Stimulated activated memory B cell treated with anti-CD40 and anti-IgM and Interleukin-4, amounts not matched to agents 10 μg/mL and 1 μg/mL and 100 μg/mL, for 72 hours (primary cell): ENCODE measurements around the gene ITPRIPL2.

Experiments used
- ATAC-seq: fragments of 150-1000 bp; cut with Tn5 transposase; 2 replicates; pipeline ENCODE4 v1.10.0; 2021
- H3K27ac Mint-ChIP-seq: one replicate; pipeline ENCODE4 v1.8.0; 2022; ENCODE audit warnings: mild to moderate bottlenecking, mixed read lengths
- H3K27me3 Mint-ChIP-seq: one replicate; pipeline ENCODE4 v1.8.0; 2022; ENCODE audit warnings: mixed read lengths
- H3K36me3 Mint-ChIP-seq: one replicate; pipeline ENCODE4 v1.8.0; 2022; ENCODE audit warnings: mixed read lengths
- H3K4me1 Mint-ChIP-seq: one replicate; pipeline ENCODE4 v1.8.0; 2022; ENCODE audit warnings: mixed read lengths
- H3K4me3 Mint-ChIP-seq: one replicate; pipeline ENCODE4 v1.8.0; 2022; ENCODE audit warnings: mild to moderate bottlenecking, moderate library complexity, mixed read lengths
- H3K9me3 Mint-ChIP-seq: one replicate; pipeline ENCODE4 v1.8.0; 2022; ENCODE audit warnings: mixed read lengths

ITPRIPL2 gene

GRCh38 chr16:19113577-19114358 is at the start of gene ITPRIPL2:
Gene ITPRIPL2 (plus strand): TSS chr16:19113964. CDS start chr16:19114462, 498 bp downstream.
- Mint-ChIP-seq H3K4me1 (peaks cover 52% of the 10 kb centered on the region), H3K36me3 (peaks cover 14% of the 10 kb centered on the region), H3K4me3 (peak within 1 kb of the TSS; percentile 91), H3K27ac (peak within 1 kb of the TSS; percentile 93), H3K27me3 (peaks cover 8% of the 10 kb centered on the region), H3K9me3 (no peaks in the 10 kb centered on the region)
- ATAC-seq: peak; percentile 62

- peaks cover 8% of the 10 kb centered on the region for H3K36me3 Mint-ChIP-seq
- H3K4me1 Mint-ChIP-seq: peaks cover 17% of the 10 kb centered on the region
- no peaks in the 10 kb centered on the region for H3K27me3 Mint-ChIP-seq
- peak overlapping the region; percentile 85 for H3K4me3 Mint-ChIP-seq
- ATAC-seq: no peak
- no peaks in the 10 kb centered on the region for H3K9me3 Mint-ChIP-seq
- peak overlapping the region; percentile 97 for H3K27ac Mint-ChIP-seq
These were observed 46.8 kb upstream of the ITPRIPL2 start for GRCh38 chr16:19066988-19067348.

GRCh38 chr16:19067349-19068236 is 46.2 kb upstream of the ITPRIPL2 start, which contains the start of gene COQ7:
Gene COQ7 (plus strand): TSS chr16:19067614. CDS start chr16:19067665, 51 bp downstream.
- Mint-ChIP-seq H3K27me3 (no peaks in the 10 kb centered on the region), H3K9me3 (no peaks in the 10 kb centered on the region), H3K36me3 (peaks cover 14% of the 10 kb centered on the region), H3K27ac (peak within 1 kb of the TSS; percentile 97), H3K4me1 (peaks cover 21% of the 10 kb centered on the region), H3K4me3 (peak within 1 kb of the TSS; percentile 85)
- ATAC-seq: peak; percentile 98

- no peak for ATAC-seq
- H3K27ac Mint-ChIP-seq: peak overlapping the region; percentile 97
- peak overlapping the region; percentile 85 for H3K4me3 Mint-ChIP-seq
- H3K36me3 Mint-ChIP-seq: peaks cover 17% of the 10 kb centered on the region
- no peaks in the 10 kb centered on the region for H3K9me3 Mint-ChIP-seq
- no peaks in the 10 kb centered on the region for H3K27me3 Mint-ChIP-seq
- H3K4me1 Mint-ChIP-seq: peaks cover 21% of the 10 kb centered on the region
These were observed 45.4 kb upstream of the ITPRIPL2 start for GRCh38 chr16:19068237-19068815.

- no peak for ATAC-seq
- no peaks in the 10 kb centered on the region for H3K27me3 Mint-ChIP-seq
- peaks cover 19% of the 10 kb centered on the region for H3K4me1 Mint-ChIP-seq
- H3K27ac Mint-ChIP-seq: no peak overlapping the region
- H3K9me3 Mint-ChIP-seq: no peaks in the 10 kb centered on the region
- H3K36me3 Mint-ChIP-seq: peaks cover 32% of the 10 kb centered on the region
- no peak overlapping the region for H3K4me3 Mint-ChIP-seq
These were observed 41.7 kb upstream of the ITPRIPL2 start for GRCh38 chr16:19071811-19072777.

- no peaks in the 10 kb centered on the region for H3K9me3 Mint-ChIP-seq
- H3K36me3 Mint-ChIP-seq: peaks cover 32% of the 10 kb centered on the region
- H3K27ac Mint-ChIP-seq: no peak overlapping the region
- no peak overlapping the region for H3K4me3 Mint-ChIP-seq
- peaks cover 9% of the 10 kb centered on the region for H3K4me1 Mint-ChIP-seq
- no peaks in the 10 kb centered on the region for H3K27me3 Mint-ChIP-seq
- no peak for ATAC-seq
These were observed 40.4 kb upstream of the ITPRIPL2 start for GRCh38 chr16:19073344-19073743.

GRCh38 chr16:19073863-19074262 is 39.9 kb upstream of the ITPRIPL2 start:
- Mint-ChIP-seq H3K9me3 (no peaks in the 10 kb centered on the region), H3K36me3 (peaks cover 37% of the 10 kb centered on the region), H3K4me3 (no peak overlapping the region), H3K27me3 (no peaks in the 10 kb centered on the region), H3K4me1 (peaks cover 7% of the 10 kb centered on the region), H3K27ac (no peak overlapping the region)
- ATAC-seq: no peak

- Mint-ChIP-seq H3K27ac (no peak overlapping the region), H3K27me3 (no peaks in the 10 kb centered on the region), H3K9me3 (no peaks in the 10 kb centered on the region), H3K4me1 (peaks cover 7% of the 10 kb centered on the region), H3K4me3 (no peak overlapping the region), H3K36me3 (peaks cover 38% of the 10 kb centered on the region)
- ATAC-seq: no peak
These were observed 38.3 kb upstream of the ITPRIPL2 start for GRCh38 chr16:19075511-19075910.

GRCh38 chr16:19077879-19078278 is 35.9 kb upstream of the ITPRIPL2 start:
- no peak for ATAC-seq

GRCh38 chr16:19083670-19084069 is 30.1 kb upstream of the ITPRIPL2 start:
- H3K27ac Mint-ChIP-seq: no peak overlapping the region
- ATAC-seq: no peak
- H3K27me3 Mint-ChIP-seq: peaks cover 13% of the 10 kb centered on the region
- H3K4me1 Mint-ChIP-seq: peaks cover 12% of the 10 kb centered on the region
- H3K36me3 Mint-ChIP-seq: peaks cover 17% of the 10 kb centered on the region
- no peaks in the 10 kb centered on the region for H3K9me3 Mint-ChIP-seq
- no peak overlapping the region for H3K4me3 Mint-ChIP-seq

More at GRCh38 chr16:19077879-19078278, 35.9 kb upstream of the ITPRIPL2 start:
- Mint-ChIP-seq H3K4me3 (no peak overlapping the region), H3K9me3 (no peaks in the 10 kb centered on the region), H3K27me3 (no peaks in the 10 kb centered on the region), H3K4me1 (no peaks in the 10 kb centered on the region), H3K36me3 (peaks cover 36% of the 10 kb centered on the region), H3K27ac (no peak overlapping the region)

GRCh38 chr16:19084139-19084538 is 29.6 kb upstream of the ITPRIPL2 start:
- Mint-ChIP-seq H3K9me3 (no peaks in the 10 kb centered on the region), H3K27me3 (peaks cover 13% of the 10 kb centered on the region), H3K27ac (no peak overlapping the region), H3K4me3 (no peak overlapping the region), H3K36me3 (peaks cover 14% of the 10 kb centered on the region), H3K4me1 (peaks cover 12% of the 10 kb centered on the region)
- ATAC-seq: no peak

GRCh38 chr16:19084879-19085278 is 28.9 kb upstream of the ITPRIPL2 start:
- Mint-ChIP-seq H3K9me3 (no peaks in the 10 kb centered on the region), H3K36me3 (peaks cover 14% of the 10 kb centered on the region), H3K27ac (no peak overlapping the region), H3K4me1 (peaks cover 12% of the 10 kb centered on the region), H3K4me3 (no peak overlapping the region), H3K27me3 (peaks cover 13% of the 10 kb centered on the region)
- ATAC-seq: no peak

GRCh38 chr16:19085679-19086200 is 28.0 kb upstream of the ITPRIPL2 start:
- Mint-ChIP-seq H3K27me3 (peaks cover 13% of the 10 kb centered on the region), H3K4me1 (peaks cover 12% of the 10 kb centered on the region), H3K9me3 (no peaks in the 10 kb centered on the region), H3K4me3 (no peak overlapping the region), H3K27ac (no peak overlapping the region), H3K36me3 (peaks cover 15% of the 10 kb centered on the region)
- ATAC-seq: no peak
